Suprapubic skin (tissue), 4 donors: ENCODE results near the gene METTL8.

ENCODE experiments used
- EP300 ChIP-seq: sonication (generic); formaldehyde crosslinking; IDR thresholded peaks from one replicate; pipeline ENCODE4 v1.6.1; 2017; ENCODE audit warnings: antibody characterized with exemption
- POLR2A ChIP-seq, 2 donors: fragments of 450-650 bp; IDR thresholded peaks; one replicate each; pipeline ENCODE4 v1.6.1; 2017; ENCODE audit warnings: antibody characterized with exemption in 2 of 2, mild to moderate bottlenecking in 2 of 2, moderate library complexity in 2 of 2
- POLR2AphosphoS5 ChIP-seq, 3 donors: sonication (generic); formaldehyde crosslinking; IDR thresholded peaks; one replicate each; pipeline ENCODE4 v1.6.1; 2017; ENCODE audit warnings: antibody characterized with exemption in 3 of 3
- TF ChIP-seq, protein P1 (sequence below), 2 donors: fragments of 200-600 bp in 1 of 2; fragments of 450-650 bp in 1 of 2; sonication (generic) in 1 of 2; IDR thresholded peaks; one replicate each; pipeline ENCODE4 v1.5.1; 2016 to 2019; ENCODE audit warnings: antibody characterized with exemption in 2 of 2, mild to moderate bottlenecking in 1 of 2, moderate library complexity in 1 of 2

DNA sequence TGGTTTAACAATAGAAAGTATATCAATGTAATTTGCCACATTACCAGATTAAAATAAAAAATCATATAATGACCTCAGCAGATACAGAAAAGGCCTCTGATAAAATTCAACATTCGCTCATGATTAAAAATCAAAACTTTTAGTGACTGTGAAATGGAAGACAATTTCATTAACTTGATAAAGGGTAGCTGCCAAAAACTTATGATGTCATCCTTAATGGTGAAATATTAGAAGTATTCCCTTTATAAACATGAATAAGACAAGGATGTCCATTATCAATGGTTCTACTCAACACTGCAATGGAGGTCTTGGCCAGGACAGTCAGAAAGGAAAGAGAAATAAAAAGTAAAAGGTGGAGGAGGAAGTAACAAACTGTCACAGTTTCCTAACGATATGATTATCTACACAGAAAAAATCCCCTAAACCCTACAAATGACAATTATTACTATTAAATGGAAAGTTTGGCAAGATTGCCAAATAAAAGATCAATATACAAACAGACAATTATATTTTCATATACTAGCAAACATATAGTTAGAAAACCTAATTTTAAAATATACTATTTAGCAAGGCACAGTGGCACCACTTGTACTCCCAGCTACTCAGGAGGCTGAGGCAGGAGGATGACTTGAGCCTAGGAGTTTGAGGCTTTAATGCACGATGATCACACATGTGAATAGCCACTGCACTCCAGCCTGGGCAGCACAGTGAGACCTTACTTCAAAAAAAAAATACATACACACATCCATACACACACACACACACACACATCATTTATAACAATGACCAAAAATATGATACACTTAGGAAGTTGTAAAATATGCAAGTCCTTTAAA, 12.8 kb downstream of the METTL8 start:
- TF ChIP-seq POLR2A (IDR thresholded peaks at IDR 0.05) (no peak), POLR2AphosphoS5 (IDR thresholded peaks at IDR 0.05) (no peak), EP300 (no peak)
- TF ChIP-seq, protein P1, sequence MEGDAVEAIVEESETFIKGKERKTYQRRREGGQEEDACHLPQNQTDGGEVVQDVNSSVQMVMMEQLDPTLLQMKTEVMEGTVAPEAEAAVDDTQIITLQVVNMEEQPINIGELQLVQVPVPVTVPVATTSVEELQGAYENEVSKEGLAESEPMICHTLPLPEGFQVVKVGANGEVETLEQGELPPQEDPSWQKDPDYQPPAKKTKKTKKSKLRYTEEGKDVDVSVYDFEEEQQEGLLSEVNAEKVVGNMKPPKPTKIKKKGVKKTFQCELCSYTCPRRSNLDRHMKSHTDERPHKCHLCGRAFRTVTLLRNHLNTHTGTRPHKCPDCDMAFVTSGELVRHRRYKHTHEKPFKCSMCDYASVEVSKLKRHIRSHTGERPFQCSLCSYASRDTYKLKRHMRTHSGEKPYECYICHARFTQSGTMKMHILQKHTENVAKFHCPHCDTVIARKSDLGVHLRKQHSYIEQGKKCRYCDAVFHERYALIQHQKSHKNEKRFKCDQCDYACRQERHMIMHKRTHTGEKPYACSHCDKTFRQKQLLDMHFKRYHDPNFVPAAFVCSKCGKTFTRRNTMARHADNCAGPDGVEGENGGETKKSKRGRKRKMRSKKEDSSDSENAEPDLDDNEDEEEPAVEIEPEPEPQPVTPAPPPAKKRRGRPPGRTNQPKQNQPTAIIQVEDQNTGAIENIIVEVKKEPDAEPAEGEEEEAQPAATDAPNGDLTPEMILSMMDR (IDR thresholded peaks at IDR 0.05): no peak
